ENCODE measurements around the gene DSE. TPM values are rescaled to one million over a fixed set of nuclear protein-coding genes. Genes with fewer than 3 reads are reported as not detected.

DSE gene
- total RNA-seq, 4 donors from 2014 or later: 29.0 to 50.4 (median 38.7) TPM

GRCh38 chr6:116364321-116364720, 6.4 kb upstream of the DSE start:
- WGBS, 2 donors: 81 to 83% methylated on average over 2 of the region's 2 CpGs
- DNase-seq (ENCODE audit: low spot score in 2 of 2): no peak
- intact Hi-C loops (cut with DNase I; ENCODE audit: low total_unique reads): no loop called here
- no peak overlapping the region for H3K4me3 ChIP-seq (ENCODE audit: low read depth, poor library complexity, severe bottlenecking)
- TF ChIP-seq CTCF (IDR thresholded peaks at IDR 0.05) (no peak), POLR2A (IDR thresholded peaks at IDR 0.05) (no peak)

GRCh38 chr6:116365743-116366142, 5.0 kb upstream of the DSE start:
- TF ChIP-seq CTCF (IDR thresholded peaks at IDR 0.05): no peak
- no peak for TF ChIP-seq POLR2A (IDR thresholded peaks at IDR 0.05)
- no peak overlapping the region for H3K4me3 ChIP-seq (ENCODE audit: low read depth, poor library complexity, severe bottlenecking)
- intact Hi-C loops (cut with DNase I; ENCODE audit: low total_unique reads): no loop called here
- no peak for DNase-seq (ENCODE audit: low spot score in 2 of 2)
- WGBS, 2 donors: 43 to 55% methylated on average over 2 of the region's 2 CpGs

- WGBS, 2 donors: 62 to 80% methylated on average over 6 of the region's 6 CpGs
- DNase-seq (ENCODE audit: low spot score in 2 of 2): no peak
- intact Hi-C loops (cut with DNase I; ENCODE audit: low total_unique reads): no loop called here
- no peak overlapping the region for H3K4me3 ChIP-seq (ENCODE audit: low read depth, poor library complexity, severe bottlenecking)
- TF ChIP-seq POLR2A (IDR thresholded peaks at IDR 0.05) (no peak), CTCF (IDR thresholded peaks at IDR 0.05) (no peak)
Measured at GRCh38 chr6:116366740-116367275, 3.9 kb upstream of the DSE start.

GRCh38 chr6:116369540-116369939, 1.2 kb upstream of the DSE start:
- H3K4me3 ChIP-seq (ENCODE audit: low read depth, poor library complexity, severe bottlenecking): no peak overlapping the region
- no peak for DNase-seq (ENCODE audit: low spot score in 2 of 2)
- intact Hi-C loops (cut with DNase I; ENCODE audit: low total_unique reads): no loop called here
- TF ChIP-seq POLR2A (IDR thresholded peaks at IDR 0.05) (no peak), CTCF (IDR thresholded peaks at IDR 0.05) (no peak)
- 30% methylated on average over 1 of the region's 1 CpG for WGBS, 2 donors

- DNase-seq (ENCODE audit: low spot score in 2 of 2): peak in 1 of 2 donors; percentile 80
- no peak for TF ChIP-seq POLR2A (IDR thresholded peaks at IDR 0.05)
- no peak for TF ChIP-seq CTCF (IDR thresholded peaks at IDR 0.05)
- WGBS, 2 donors: 5 to 8% methylated on average over 29 of the region's 29 CpGs
- intact Hi-C loops (cut with DNase I; ENCODE audit: low total_unique reads): no loop called here
- peak overlapping the region; percentile 62 for H3K4me3 ChIP-seq (ENCODE audit: low read depth, poor library complexity, severe bottlenecking)
Measured at GRCh38 chr6:116369964-116370759, 585 bp upstream of the DSE start.
